Stomach (tissue), 4 donors: ENCODE data around the gene FOXA2.

ENCODE experiments used
- EP300 ChIP-seq: sonication (generic); formaldehyde crosslinking; IDR thresholded peaks from one replicate; pipeline ENCODE4 v1.6.1; 2017; ENCODE audit warnings: antibody characterized with exemption
- POLR2A ChIP-seq, 4 donors: fragments of 450-650 bp; IDR thresholded peaks; one replicate each; pipeline ENCODE4 v1.6.1; 2016; ENCODE audit warnings: antibody characterized with exemption in 4 of 4, control low read depth in 2 of 4, mild to moderate bottlenecking in 1 of 4, moderate library complexity in 1 of 4
- POLR2AphosphoS5 ChIP-seq, 3 donors: sonication (generic); formaldehyde crosslinking; IDR thresholded peaks; one replicate each; pipeline ENCODE4 v1.6.1; 2016; ENCODE audit warnings: antibody characterized with exemption in 3 of 3
- TF ChIP-seq, protein P1 (sequence below), 7 experiments: fragments of 450-650 bp in 4 of 7; fragments of 200-600 bp in 3 of 7; sonication (generic) in 3 of 7; IDR thresholded peaks; one replicate each; pipeline ENCODE4 v1.5.1; 2016 to 2019; ENCODE audit warnings: antibody characterized with exemption in 7 of 7, control low read depth in 2 of 7, mild to moderate bottlenecking in 1 of 7

DNA sequence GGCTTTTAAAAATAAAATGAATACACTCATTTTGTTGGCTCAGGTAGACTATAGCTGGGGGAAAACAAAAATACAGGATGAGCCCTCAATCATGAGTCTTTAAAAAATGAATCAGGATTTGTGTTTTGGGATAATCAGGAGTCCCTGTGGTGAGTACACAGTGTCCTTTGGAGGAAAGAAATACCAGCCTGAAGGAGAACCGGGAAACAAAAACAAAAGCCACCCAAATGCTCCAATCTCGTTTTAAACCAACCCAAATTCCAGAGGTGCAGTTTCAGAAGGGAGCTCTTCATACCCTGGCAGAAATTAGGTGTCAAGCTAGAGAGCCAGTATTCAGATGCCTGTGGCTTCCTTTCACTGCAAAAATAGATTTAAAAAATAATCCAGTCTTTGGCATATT, 23.3 kb upstream of the FOXA2 start:
- no peak for TF ChIP-seq POLR2A (IDR thresholded peaks at IDR 0.05)
- TF ChIP-seq, protein P1, sequence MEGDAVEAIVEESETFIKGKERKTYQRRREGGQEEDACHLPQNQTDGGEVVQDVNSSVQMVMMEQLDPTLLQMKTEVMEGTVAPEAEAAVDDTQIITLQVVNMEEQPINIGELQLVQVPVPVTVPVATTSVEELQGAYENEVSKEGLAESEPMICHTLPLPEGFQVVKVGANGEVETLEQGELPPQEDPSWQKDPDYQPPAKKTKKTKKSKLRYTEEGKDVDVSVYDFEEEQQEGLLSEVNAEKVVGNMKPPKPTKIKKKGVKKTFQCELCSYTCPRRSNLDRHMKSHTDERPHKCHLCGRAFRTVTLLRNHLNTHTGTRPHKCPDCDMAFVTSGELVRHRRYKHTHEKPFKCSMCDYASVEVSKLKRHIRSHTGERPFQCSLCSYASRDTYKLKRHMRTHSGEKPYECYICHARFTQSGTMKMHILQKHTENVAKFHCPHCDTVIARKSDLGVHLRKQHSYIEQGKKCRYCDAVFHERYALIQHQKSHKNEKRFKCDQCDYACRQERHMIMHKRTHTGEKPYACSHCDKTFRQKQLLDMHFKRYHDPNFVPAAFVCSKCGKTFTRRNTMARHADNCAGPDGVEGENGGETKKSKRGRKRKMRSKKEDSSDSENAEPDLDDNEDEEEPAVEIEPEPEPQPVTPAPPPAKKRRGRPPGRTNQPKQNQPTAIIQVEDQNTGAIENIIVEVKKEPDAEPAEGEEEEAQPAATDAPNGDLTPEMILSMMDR (IDR thresholded peaks at IDR 0.05) = no peak
- TF ChIP-seq EP300 = no peak
- TF ChIP-seq POLR2AphosphoS5 (IDR thresholded peaks at IDR 0.05) = no peak
